ENCODE results near the gene FTH1.
A peak's percentile ranks its signal among the peaks of the same experiment; 100 is the strongest.

Gene FTH1

DNA sequence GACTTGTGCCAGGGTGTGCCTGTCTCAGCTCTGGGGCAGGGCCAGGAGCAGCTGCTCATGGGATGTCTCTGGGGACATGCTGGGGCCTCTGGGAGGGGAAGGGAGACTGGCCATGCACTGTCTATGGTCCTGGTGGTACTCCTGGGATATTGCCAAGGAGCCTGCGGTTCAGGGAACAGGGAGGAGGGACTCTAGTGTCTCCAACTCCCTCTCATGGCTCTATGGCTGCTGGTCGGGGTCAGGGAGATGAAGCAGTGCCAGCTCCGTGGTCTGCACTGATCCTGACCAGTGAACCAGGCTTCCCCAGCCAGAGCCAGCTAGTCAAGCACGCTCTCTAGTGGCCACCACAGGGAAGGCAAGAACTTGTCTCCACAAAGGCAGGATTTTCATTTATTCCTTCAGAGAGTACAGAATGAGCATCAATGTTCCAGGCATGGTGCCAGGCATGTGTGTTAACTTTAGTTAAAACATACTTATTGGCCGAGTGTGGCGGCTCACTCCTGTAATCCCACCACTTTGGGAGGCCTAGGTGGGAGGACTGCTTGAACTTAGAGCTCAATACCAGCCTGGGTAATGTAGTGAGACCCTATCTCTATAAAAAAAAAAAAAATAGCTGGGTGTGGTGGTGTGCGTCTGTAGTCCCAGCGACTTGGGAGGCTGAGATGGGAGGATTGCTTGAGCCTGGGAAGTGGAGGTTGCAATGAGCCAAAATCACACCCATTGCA lies 19.8 kb downstream of the FTH1 start:
- peak; percentile 67 to 79 for DNase-seq

GRCh38 chr11:61946894-61947293 lies 20.5 kb downstream of the FTH1 start:
- no peak for DNase-seq

GRCh38 chr11:61945191-61945590 lies 22.2 kb downstream of the FTH1 start:
- no peak for DNase-seq

DNA sequence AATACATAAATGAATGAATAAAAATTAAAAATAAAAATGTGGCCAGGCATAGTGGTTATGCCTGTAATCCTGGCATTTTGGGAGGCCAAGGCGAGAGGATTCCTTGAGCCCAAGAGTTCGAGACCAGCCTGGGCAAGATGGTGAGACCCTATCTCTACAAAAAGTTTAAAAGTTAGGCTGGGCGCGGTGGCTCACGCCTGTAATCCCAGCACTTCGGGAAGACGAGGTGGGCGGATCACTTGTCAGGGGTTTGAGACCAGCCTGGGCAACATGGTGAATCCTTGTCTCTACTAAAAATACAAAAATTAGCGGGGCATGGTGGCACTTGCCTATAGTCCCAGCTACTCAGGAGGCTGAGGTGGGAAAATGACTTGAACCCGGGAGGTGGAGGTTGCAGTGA lies 27.0 kb downstream of the FTH1 start:
- DNase-seq: no peak

- DNase-seq: no peak
These were observed 31.6 kb downstream of the FTH1 start for GRCh38 chr11:61935861-61936260.

DNA sequence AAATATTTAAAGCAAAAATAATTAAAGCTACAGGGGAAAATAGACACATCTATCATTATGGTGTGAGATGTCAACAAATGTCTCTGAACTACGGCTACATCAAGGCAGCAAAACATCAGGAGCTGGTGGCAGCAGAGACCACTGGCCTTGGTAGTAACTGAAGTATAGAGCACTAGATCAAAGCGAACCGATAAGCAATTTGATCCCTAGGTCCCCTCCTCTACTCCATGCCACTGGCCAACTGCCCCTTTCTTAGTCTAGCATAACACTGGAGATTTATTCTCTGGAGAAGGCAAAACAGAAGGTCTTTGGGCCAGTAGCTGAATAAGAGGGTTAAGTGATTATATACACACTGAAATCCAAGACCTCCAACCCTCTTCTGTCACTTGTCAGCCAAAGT lies 36.5 kb downstream of the FTH1 start:
- no peak for DNase-seq

- DNase-seq: no peak
These were observed 38.8 kb downstream of the FTH1 start for GRCh38 chr11:61928606-61929005.

DNA sequence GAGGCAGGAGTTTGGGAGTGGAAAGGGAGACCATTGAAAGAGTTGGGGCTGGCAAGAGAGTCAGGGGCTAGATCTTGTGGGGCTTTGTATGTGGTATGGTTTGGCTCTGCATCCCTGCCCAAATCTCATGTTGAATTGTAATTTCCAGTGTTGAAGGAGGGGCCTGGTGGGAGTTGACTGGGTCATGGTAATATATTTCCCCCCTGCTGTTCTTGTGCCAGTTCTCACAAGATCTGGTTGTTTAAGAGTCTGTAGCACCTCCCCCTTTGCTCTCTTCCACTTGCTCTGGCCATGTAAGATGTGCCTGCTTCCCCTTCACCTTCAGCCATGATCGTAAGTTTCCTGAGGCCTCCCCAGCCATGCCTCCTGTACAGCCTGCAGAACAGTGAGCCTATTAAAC lies 39.9 kb downstream of the FTH1 start:
- DNase-seq: no peak

DNA sequence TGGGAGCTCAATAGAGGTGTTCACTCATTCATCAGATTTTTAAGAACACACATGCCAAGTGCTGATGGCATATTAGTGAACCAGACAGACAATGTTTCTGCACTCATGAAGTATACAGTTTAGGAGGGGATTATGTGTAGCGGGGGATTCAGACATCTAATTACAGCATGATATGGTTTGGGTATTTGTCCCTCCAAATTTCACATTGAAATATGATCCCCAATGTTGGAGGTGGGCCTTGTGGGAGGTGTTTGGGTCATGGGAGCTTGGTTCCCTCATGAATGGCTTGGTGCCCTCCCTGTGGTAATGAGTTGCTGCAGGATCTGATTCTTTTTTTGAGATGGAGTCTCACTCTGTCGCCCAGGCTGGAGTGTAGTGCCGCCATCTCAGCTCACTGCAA lies 41.2 kb downstream of the FTH1 start:
- DNase-seq: no peak

DNA sequence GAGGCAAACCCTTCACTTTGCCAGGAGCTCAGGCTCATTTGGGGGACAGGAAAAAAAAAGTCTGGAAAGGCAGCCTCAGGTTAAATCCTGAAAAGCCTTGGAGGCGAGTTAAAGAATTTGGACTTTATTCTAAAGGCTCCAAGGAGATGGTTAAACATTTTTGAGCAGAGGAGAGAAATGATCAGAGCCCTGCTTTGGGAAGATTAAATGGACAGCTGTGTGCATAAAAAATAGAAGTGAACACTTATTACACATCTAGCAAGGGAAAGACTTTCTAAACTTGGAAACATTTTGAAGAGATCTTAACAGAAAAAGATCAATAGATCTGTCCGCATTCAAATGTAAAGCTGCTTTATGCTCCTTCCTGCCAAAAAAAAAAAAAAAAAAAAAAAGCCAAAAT lies 41.7 kb downstream of the FTH1 start:
- no peak for DNase-seq

GRCh38 chr11:61924064-61924455 lies 43.4 kb downstream of the FTH1 start:
- no peak for DNase-seq

- DNase-seq: no peak
These were observed 44.0 kb downstream of the FTH1 start for GRCh38 chr11:61923166-61924063.

GRCh38 chr11:61922539-61922938 lies 44.9 kb downstream of the FTH1 start:
- no peak for DNase-seq

- no peak for DNase-seq
These were observed 46.0 kb downstream of the FTH1 start for GRCh38 chr11:61921446-61921845.

DNA sequence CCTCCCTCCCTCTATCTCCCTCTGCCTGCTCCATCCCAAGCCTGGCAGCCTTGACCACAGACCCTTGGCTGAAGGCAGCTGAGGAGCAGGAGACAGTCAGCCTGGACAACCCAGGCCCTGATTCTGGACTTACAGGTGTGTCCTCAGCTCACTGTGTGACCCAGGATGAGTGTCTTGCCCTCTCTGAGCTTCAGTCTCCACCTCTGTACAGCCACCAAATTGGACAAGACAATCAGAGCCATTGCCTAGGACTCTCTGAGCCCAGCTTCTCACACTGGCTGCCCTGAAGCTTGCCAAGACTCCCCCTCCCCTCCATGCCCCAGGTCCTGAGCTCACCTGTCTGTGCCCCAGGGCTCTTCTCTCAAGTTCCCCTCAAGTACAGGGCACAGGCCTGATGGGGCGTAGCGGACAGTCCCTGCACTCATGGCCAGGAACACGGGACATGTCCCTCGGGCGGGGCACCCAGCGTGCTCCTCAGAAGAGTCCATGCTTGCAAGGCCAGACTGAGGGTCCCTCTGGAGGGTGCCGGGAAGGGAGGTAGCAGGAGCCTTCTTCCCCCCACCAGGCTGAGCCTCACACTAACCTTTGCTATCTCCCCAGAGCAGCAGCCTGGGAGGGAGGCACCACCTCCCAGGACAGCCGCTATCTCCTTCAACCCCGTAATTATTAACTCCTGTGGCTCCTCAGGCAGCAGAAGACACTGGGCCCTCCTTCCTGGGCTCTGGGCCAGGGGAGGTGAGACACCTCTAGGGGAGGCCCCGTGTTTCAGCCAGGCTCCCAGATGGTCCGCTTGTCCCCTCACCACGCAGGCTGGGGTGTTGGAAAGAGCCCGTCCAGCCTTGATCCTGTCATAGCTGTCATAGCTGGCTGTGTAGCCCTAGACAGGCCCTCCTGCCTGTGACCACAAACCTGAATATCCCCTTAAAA lies 47.5 kb downstream of the FTH1 start:
- DNase-seq: no peak

DNA sequence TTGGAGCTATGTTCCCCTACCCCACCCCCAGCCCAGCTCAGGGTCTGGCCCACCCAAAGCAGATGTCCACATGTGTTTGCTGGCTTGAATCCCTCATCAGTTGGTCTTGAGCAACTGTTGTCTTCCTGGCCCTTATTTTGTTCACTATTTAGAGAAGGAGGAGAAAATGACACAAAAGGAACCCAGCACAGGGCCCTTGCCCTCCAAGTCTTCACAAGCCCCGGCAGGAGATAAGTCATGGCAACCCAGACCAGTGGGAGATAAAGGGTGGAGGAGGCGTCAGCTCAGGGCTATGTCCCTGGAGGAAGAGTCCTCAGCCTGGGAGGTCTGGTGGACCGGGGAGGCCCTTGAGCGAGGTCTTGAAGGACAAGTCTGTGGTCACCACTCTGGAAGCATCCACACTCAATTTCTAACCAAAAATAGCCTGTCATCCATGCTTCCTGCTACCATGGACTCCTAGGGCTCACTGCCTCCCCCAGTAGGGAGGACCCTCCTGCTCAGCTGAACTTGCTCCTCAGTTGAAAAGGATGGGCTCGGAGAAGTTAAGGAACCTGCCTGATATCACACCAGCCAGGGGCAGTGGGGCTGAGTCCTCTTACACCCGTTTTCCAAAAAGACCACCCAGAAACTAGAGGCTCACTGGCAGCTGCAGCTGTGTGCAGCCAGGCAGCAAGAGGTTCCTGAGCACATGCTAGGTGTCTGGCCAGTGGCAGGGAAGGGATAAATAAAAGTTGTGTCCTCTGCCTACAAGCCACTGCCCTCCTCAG lies 48.3 kb downstream of the FTH1 start:
- no peak for DNase-seq

DNA sequence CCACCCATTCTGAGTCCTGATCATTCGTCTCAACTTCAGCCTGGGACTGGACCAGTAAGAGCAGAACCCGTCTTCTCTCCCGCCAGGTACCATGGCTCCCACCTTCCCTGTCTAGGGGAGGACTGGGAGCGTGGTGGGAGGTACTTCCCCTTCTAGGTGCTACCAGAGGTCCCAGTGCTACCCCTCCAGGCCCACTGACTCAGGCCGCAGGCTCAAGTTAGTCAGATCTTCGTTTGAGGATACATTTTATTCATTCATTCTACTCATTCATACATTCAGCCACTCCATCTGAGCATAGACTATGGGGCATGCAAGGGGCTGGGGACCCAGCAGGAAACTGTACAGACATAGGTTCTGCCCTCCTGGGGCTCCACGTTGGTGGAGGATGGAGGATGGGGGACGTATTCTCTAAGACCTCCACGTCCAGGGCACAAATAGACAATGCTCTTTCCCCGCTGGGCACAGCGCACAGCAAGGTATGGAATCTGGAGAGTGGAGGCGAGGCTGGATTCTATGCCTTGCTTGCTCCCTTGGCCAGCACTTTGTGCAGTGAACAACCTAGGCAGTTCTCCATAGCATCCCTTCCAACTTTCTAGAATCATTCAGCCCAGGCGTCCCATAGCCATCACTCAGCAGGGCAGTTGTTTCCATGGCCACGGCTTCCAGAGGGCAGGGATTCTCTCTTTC lies 49.0 kb downstream of the FTH1 start:
- DNase-seq: no peak

DNA sequence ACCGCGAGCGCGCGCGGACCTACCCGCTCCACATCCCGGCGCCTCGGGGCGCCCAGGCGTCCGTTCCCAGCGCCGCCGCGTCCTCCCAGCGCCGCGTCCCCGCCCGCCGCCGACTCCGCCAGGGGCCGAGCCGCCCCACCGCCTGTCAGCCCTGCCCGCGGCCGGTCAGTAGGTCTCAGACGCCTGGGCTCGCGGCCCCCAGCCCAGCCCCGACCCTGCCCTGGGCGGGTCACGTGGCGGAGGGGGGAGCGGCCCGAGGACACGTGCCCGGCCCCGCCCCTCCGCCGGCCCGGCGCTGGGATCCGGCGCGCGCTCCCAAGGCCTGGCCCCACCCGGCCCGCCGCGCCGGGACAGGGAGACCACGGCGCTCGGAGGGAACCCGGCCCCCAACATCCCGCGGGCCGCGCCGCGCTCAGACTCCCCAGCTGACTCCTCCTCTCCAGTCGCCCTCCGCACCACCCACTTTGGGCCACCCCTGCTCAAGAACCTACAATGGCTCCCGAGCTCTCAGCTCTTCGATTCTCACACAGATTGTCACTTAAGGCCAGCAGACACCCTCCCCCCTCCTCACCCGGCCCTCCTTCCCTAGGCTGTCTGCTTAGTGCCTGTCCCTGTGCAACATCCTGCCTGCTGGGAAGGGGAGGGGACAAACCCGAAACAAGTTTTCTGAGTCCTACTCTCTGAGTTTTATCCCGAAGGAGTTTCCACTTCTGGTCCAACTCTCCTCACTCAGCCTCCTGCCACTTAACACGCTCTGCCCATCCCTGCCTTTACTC lies 49.9 kb downstream of the FTH1 start, which contains the start of gene RAB3IL1:
TSS of gene RAB3IL1 (minus strand) at position 233 of the 776 bp plus-strand sequence. CDS start at position 34, 199 bp downstream.
- DNase-seq: no peak

GRCh38 chr11:61916737-61917333 lies 50.6 kb downstream of the FTH1 start:
- DNase-seq: no peak

DNA sequence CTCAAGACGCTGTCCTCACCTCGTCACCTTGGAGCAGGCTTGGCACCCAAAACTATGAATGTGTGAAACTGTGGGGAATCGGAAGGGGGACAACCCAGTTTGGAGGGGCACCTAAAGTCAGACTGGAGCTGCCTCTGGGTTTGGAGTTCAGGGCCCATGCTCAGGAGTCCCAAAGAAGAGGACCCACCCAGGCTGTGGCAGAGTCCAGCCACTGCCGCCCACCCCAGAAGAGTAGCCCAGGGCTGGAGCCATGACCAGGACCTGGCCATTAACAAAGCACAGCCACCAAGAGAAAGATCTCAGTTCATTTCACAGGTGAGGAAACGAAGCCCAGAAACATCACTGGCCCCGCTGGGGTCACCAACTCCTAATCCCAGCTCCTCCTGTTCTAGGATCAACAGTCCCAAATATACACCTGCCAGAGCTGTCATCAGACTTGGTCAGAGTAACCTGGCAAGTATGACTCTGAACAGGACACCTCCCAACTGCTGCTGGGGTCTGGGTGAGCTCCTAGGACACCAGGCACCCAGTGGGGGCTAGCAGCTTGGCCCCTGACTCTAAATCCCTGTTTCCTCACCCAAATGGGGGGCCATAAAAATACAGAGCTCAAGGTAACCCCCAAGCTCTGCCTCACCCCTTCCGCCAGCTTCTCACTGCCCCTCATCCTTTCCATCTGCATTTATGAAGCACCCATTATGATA lies 52.8 kb downstream of the FTH1 start:
- no peak for DNase-seq

Measured in SHP77 (cell line).